GM19193 (cell line): Measurements from ENCODE around the gene B3GNT5.

Experiments
- POLR2A ChIP-seq: IDR thresholded peaks from 4 replicates; pipeline ENCODE4 v1.6.1; 2011; ENCODE audit not compliant: insufficient read depth, insufficient read length; ENCODE audit errors: extremely low read depth

Gene B3GNT5

GRCh38 chr3:183313351-183313750, 60.3 kb downstream of the B3GNT5 start:
- TF ChIP-seq POLR2A = no peak

- TF ChIP-seq POLR2A = no peak
Measured at GRCh38 chr3:183313764-183314163, 60.7 kb downstream of the B3GNT5 start.

- TF ChIP-seq POLR2A = no peak
Measured at GRCh38 chr3:183315739-183316138, 62.7 kb downstream of the B3GNT5 start.

- no peak for TF ChIP-seq POLR2A
Measured at GRCh38 chr3:183317271-183317670, 64.2 kb downstream of the B3GNT5 start.

GRCh38 chr3:183317886-183318865, 65.1 kb downstream of the B3GNT5 start:
- no peak for TF ChIP-seq POLR2A

GRCh38 chr3:183318877-183319276, 65.8 kb downstream of the B3GNT5 start:
- TF ChIP-seq POLR2A = no peak

GRCh38 chr3:183319371-183319770, 66.3 kb downstream of the B3GNT5 start:
- TF ChIP-seq POLR2A = no peak
